Neural crest cell (in vitro differentiated cells): ENCODE data around the gene TSEN54. TPM values are rescaled to one million over a fixed set of nuclear protein-coding genes. Genes with fewer than 3 reads are reported as not detected.

Source experiments
- DNase-seq: peaks from one replicate; pipeline ENCODE4 v3.0.0; 2021; ENCODE audit warnings: low read depth, mixed read lengths, low spot score
- H3K27ac Mint-ChIP-seq: one replicate; pipeline ENCODE4 v1.8.0; 2021; ENCODE audit warnings: mild to moderate bottlenecking, mixed read lengths; ENCODE audit not compliant: unreplicated experiment
- H3K27me3 Mint-ChIP-seq: 2 replicates; pipeline ENCODE4 v1.8.0; 2021; ENCODE audit warnings: low read depth, mild to moderate bottlenecking, mixed read lengths
- H3K36me3 Mint-ChIP-seq: 2 replicates; pipeline ENCODE4 v1.8.0; 2021; ENCODE audit warnings: low read depth, mild to moderate bottlenecking, mixed read lengths
- H3K4me1 Mint-ChIP-seq: 2 replicates; pipeline ENCODE4 v1.8.0; 2021; ENCODE audit warnings: mixed read lengths
- H3K4me3 Mint-ChIP-seq: one replicate; pipeline ENCODE4 v1.8.0; 2021; ENCODE audit warnings: mild to moderate bottlenecking, mixed read lengths
- H3K9me3 Mint-ChIP-seq: 2 replicates; pipeline ENCODE4 v1.8.0; 2021; ENCODE audit warnings: mixed read lengths
- total RNA-seq: library from RNA; stranded (reverse); gene quantifications from 2 replicates; pipeline ENCODE4 v1.2.1, GENCODE V29; 2021
- TF ChIP-seq, protein P1 (sequence below): fragments of 200-600 bp; sonication (generic); conservative IDR thresholded peaks from 2 replicates; pipeline ENCODE4 v1.5.0; 2021; ENCODE audit warnings: antibody characterized with exemption, mild to moderate bottlenecking

Gene TSEN54
- total RNA-seq, 1 donor from 2014 or later = 48.1 TPM

- H3K36me3 Mint-ChIP-seq = peaks cover 2% of the 10 kb centered on the region
- H3K27me3 Mint-ChIP-seq = no peaks in the 10 kb centered on the region
- H3K4me3 Mint-ChIP-seq = no peak overlapping the region
- H3K4me1 Mint-ChIP-seq = peaks cover under 1% of the 10 kb centered on the region
- no peak overlapping the region for H3K27ac Mint-ChIP-seq
- DNase-seq = no peak
- H3K9me3 Mint-ChIP-seq = no peaks in the 10 kb centered on the region
- TF ChIP-seq, protein P1, sequence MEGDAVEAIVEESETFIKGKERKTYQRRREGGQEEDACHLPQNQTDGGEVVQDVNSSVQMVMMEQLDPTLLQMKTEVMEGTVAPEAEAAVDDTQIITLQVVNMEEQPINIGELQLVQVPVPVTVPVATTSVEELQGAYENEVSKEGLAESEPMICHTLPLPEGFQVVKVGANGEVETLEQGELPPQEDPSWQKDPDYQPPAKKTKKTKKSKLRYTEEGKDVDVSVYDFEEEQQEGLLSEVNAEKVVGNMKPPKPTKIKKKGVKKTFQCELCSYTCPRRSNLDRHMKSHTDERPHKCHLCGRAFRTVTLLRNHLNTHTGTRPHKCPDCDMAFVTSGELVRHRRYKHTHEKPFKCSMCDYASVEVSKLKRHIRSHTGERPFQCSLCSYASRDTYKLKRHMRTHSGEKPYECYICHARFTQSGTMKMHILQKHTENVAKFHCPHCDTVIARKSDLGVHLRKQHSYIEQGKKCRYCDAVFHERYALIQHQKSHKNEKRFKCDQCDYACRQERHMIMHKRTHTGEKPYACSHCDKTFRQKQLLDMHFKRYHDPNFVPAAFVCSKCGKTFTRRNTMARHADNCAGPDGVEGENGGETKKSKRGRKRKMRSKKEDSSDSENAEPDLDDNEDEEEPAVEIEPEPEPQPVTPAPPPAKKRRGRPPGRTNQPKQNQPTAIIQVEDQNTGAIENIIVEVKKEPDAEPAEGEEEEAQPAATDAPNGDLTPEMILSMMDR = no peak
Measured at GRCh38 chr17:75492555-75493168, 23.7 kb upstream of the TSEN54 start.

DNA sequence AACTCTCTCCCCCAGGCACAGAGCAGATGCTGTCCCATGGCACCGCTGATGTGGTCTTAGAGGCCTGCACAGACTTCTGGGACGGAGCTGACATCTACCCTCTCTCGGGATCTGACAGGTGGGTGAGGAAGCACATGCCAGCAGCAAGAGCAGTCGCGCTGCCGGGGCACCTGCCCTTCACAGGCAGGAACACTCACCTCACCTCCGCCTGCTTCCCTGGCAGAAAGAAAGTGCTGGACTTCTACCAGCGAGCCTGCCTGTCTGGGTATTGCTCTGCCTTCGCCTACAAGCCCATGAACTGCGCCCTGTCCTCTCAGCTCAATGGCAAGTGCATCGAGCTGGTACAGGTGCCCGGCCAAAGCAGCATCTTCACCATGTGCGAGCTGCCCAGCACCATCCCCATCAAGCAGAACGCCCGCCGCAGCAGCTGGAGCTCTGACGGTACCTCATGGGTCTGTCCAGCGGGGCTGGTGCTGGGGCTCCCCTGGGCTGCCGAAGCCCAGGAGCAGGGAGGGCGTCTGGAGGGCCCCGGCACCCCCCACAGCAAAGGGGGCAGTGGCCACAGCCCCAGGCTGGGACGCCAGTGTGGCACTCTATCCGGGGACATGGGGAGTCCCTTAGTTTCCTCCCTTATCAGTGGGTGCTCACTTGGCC lies 22.7 kb upstream of the TSEN54 start:
- Mint-ChIP-seq H3K36me3 (peaks cover 3% of the 10 kb centered on the region), H3K27ac (no peak overlapping the region), H3K27me3 (no peaks in the 10 kb centered on the region), H3K4me1 (no peaks in the 10 kb centered on the region), H3K9me3 (no peaks in the 10 kb centered on the region), H3K4me3 (no peak overlapping the region)
- no peak for DNase-seq
- TF ChIP-seq, protein P1 = no peak

DNA sequence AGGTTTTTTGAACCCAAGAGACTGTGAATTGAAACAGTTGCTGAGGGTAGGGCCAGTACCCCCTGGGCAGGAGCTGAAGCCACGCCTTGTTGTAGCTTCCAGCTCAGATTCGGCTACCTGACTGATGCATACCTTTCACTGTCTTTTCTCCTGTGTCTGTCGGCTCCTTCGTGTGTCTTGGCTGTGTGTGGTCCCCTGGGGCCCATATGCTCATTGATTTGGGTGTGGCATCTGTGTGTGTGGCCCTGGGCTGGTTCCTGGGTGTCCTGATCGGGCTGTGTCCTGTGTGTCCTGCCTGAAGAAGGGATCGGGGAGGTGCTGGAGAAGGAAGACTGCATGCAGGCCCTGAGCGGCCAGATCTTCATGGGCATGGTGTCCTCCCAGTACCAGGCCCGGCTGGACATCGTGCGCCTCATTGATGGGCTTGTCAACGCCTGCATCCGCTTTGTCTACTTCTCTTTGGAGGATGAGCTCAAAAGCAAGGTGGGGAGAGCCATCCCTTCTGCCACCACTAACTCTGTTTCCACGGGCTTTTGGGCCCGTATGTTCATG lies 21.9 kb upstream of the TSEN54 start:
- H3K9me3 Mint-ChIP-seq = no peaks in the 10 kb centered on the region
- DNase-seq = no peak
- H3K27me3 Mint-ChIP-seq = no peaks in the 10 kb centered on the region
- H3K4me1 Mint-ChIP-seq = no peaks in the 10 kb centered on the region
- H3K36me3 Mint-ChIP-seq = peaks cover 3% of the 10 kb centered on the region
- no peak overlapping the region for H3K4me3 Mint-ChIP-seq
- TF ChIP-seq, protein P1 = no peak
- no peak overlapping the region for H3K27ac Mint-ChIP-seq

GRCh38 chr17:75496005-75496404 lies 20.3 kb upstream of the TSEN54 start:
- H3K27me3 Mint-ChIP-seq = no peaks in the 10 kb centered on the region
- no peak for DNase-seq
- no peaks in the 10 kb centered on the region for H3K9me3 Mint-ChIP-seq
- TF ChIP-seq, protein P1 = no peak
- H3K27ac Mint-ChIP-seq = peak overlapping the region; percentile 62
- peaks cover 3% of the 10 kb centered on the region for H3K36me3 Mint-ChIP-seq
- no peak overlapping the region for H3K4me3 Mint-ChIP-seq
- H3K4me1 Mint-ChIP-seq = no peaks in the 10 kb centered on the region

- H3K27ac Mint-ChIP-seq = peak overlapping the region; percentile 50
- no peak for DNase-seq
Measured at GRCh38 chr17:75498039-75498725, 18.1 kb upstream of the TSEN54 start.

More at GRCh38 chr17:75498039-75498725, 18.1 kb upstream of the TSEN54 start:
- Mint-ChIP-seq H3K9me3 (no peaks in the 10 kb centered on the region), H3K4me3 (peak overlapping the region; percentile 6), H3K27me3 (no peaks in the 10 kb centered on the region), H3K36me3 (peaks cover 3% of the 10 kb centered on the region), H3K4me1 (no peaks in the 10 kb centered on the region)
- TF ChIP-seq, protein P1 = no peak
